Suprapubic skin (tissue), 3 donors: ENCODE results near the gene MEF2A.

ENCODE experiments used
- POLR2A ChIP-seq, 2 donors: fragments of 450-650 bp; IDR thresholded peaks; one replicate each; pipeline ENCODE4 v1.6.1; 2017; ENCODE audit warnings: antibody characterized with exemption in 2 of 2, mild to moderate bottlenecking in 2 of 2, moderate library complexity in 2 of 2
- TF ChIP-seq, protein P1 (sequence below), 2 donors: fragments of 200-600 bp in 1 of 2; fragments of 450-650 bp in 1 of 2; sonication (generic) in 1 of 2; IDR thresholded peaks; one replicate each; pipeline ENCODE4 v1.5.1; 2016 to 2019; ENCODE audit warnings: antibody characterized with exemption in 2 of 2, mild to moderate bottlenecking in 1 of 2, moderate library complexity in 1 of 2

GRCh38 chr15:99561476-99562230 lies 4.1 kb upstream of the MEF2A start:
- TF ChIP-seq, protein P1, sequence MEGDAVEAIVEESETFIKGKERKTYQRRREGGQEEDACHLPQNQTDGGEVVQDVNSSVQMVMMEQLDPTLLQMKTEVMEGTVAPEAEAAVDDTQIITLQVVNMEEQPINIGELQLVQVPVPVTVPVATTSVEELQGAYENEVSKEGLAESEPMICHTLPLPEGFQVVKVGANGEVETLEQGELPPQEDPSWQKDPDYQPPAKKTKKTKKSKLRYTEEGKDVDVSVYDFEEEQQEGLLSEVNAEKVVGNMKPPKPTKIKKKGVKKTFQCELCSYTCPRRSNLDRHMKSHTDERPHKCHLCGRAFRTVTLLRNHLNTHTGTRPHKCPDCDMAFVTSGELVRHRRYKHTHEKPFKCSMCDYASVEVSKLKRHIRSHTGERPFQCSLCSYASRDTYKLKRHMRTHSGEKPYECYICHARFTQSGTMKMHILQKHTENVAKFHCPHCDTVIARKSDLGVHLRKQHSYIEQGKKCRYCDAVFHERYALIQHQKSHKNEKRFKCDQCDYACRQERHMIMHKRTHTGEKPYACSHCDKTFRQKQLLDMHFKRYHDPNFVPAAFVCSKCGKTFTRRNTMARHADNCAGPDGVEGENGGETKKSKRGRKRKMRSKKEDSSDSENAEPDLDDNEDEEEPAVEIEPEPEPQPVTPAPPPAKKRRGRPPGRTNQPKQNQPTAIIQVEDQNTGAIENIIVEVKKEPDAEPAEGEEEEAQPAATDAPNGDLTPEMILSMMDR (IDR thresholded peaks at IDR 0.05) = no peak
- no peak for TF ChIP-seq POLR2A (IDR thresholded peaks at IDR 0.05)
